ENCODE measurements around the gene CEP152. TPM values are rescaled to one million over a fixed set of nuclear protein-coding genes. Genes with fewer than 3 reads are reported as not detected.

Gene CEP152
- total RNA-seq, 1 experiment from 2014 or later = 24.6 TPM

- no peak for DNase-seq
- no peak for TF ChIP-seq CTCF (conservative IDR thresholded peaks at IDR 0.05)
- TF ChIP-seq EZH2 (IDR thresholded peaks at IDR 0.05; ENCODE audit: low read depth) = no peak
- H3K4me1 ChIP-seq (replicated peaks; ENCODE audit: insufficient read depth) = no peaks in the 10 kb centered on the region
- H4K20me1 ChIP-seq (ENCODE audit: insufficient read depth) = no peaks in the 10 kb centered on the region
- no peak overlapping the region for H3K4me3 ChIP-seq
- no peak overlapping the region for H3K27ac ChIP-seq
- H3K9me3 ChIP-seq (ENCODE audit: insufficient read depth, low read depth) = no peaks in the 10 kb centered on the region
- ChIA-PET POLR2A (ENCODE audit: unreplicated experiment) (no interaction called here), CTCF (interaction anchor here (0.7 to 0.8 kb wide), 2 partner anchors 9 to 30 kb away, joined by 8 to 10 read pairs; partner anchors contain the start of gene CEP152)
- H3K9me2 ChIP-seq (ENCODE audit: insufficient read depth) = no peaks in the 10 kb centered on the region
- no peaks in the 10 kb centered on the region for H3F3A ChIP-seq (ENCODE audit: insufficient read depth, low read depth)
- H3K27me3 ChIP-seq (ENCODE audit: insufficient read depth, low read depth) = no peaks in the 10 kb centered on the region
- intact Hi-C loops (cut with micrococcal nuclease; ENCODE audit: unreplicated experiment) = loop anchor here (10.0 kb wide), 1 partner anchor 157 kb away; the partner anchor contains the start of gene FBN1
- H3K36me3 ChIP-seq (ENCODE audit: low read depth) = 0 out of 2 replicates have a peak, but pooled peaks cover 3% of the 10 kb centered on the region
- no peak overlapping the region for H3K4me2 ChIP-seq
- no peak overlapping the region for H2AFZ ChIP-seq
- H3K79me2 ChIP-seq (ENCODE audit: low read depth) = peaks cover 35% of the 10 kb centered on the region
- no TSS peak for BruUV-seq (replicated peaks)
Measured at GRCh38 chr15:48802257-48802656, 8.6 kb downstream of the CEP152 start.

- ChIA-PET CTCF (interaction anchor here (0.5 to 1.1 kb wide), 7 partner anchors 10 to 443 kb away, joined by 3 to 10 read pairs (median 3); partner anchors contain the start of gene CEP152), POLR2A (ENCODE audit: unreplicated experiment) (interaction anchor here (0.6 kb wide), 1 partner anchor 354 kb away, joined by 4 read pairs; no protein-coding TSS in a partner anchor)
- Histone ChIP-seq H3K9me2 (ENCODE audit: insufficient read depth) (no peaks in the 10 kb centered on the region), H3K4me2 (no peak overlapping the region), H3K9me3 (ENCODE audit: insufficient read depth, low read depth) (no peaks in the 10 kb centered on the region), H4K20me1 (ENCODE audit: insufficient read depth) (no peaks in the 10 kb centered on the region), H2AFZ (no peak overlapping the region), H3K27me3 (ENCODE audit: insufficient read depth, low read depth) (no peaks in the 10 kb centered on the region), H3K4me1 (replicated peaks; ENCODE audit: insufficient read depth) (no peaks in the 10 kb centered on the region), H3K4me3 (no peak overlapping the region), H3F3A (ENCODE audit: insufficient read depth, low read depth) (no peaks in the 10 kb centered on the region), H3K36me3 (ENCODE audit: low read depth) (0 out of 2 replicates have a peak, but pooled peaks cover 3% of the 10 kb centered on the region), H3K27ac (no peak overlapping the region), H3K79me2 (ENCODE audit: low read depth) (peaks cover 21% of the 10 kb centered on the region)
- TF ChIP-seq CTCF (conservative IDR thresholded peaks at IDR 0.05) (peak; percentile 60), EZH2 (IDR thresholded peaks at IDR 0.05; ENCODE audit: low read depth) (no peak)
- no peak for DNase-seq
- BruUV-seq (replicated peaks) = no TSS peak
- intact Hi-C loops (cut with micrococcal nuclease; ENCODE audit: unreplicated experiment) = loop anchor here (1.0 to 10.0 kb wide), 2 partner anchors 156 to 443 kb away; partner anchors contain the start of gene FBN1
Measured at GRCh38 chr15:48800811-48801455, 9.9 kb downstream of the CEP152 start.

DNA sequence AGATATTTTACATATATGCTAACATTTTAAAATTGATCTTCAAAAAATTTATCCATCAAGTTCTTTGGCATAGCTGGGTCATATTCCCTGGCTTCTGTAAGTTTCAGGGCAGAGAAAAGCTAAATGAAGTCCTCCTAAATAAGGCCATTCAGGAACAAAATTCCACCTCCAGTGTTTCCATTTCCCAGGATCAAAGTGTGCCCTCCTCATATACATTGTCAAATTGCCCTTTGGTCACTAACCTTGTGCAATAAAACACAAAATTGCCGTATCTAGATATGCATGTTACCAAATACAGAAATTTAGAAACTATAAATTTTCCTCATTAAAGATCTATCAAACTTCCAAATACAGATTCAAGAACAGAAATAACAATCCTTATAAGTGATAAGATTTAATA is 10.6 kb downstream of the CEP152 start:
- H4K20me1 ChIP-seq (ENCODE audit: insufficient read depth) = no peaks in the 10 kb centered on the region

More for the DNA sequence above, 10.6 kb downstream of the CEP152 start:
- Histone ChIP-seq H2AFZ (no peak overlapping the region), H3K9me3 (ENCODE audit: insufficient read depth, low read depth) (no peaks in the 10 kb centered on the region), H3K27me3 (ENCODE audit: insufficient read depth, low read depth) (no peaks in the 10 kb centered on the region), H3K4me2 (no peak overlapping the region), H3K79me2 (ENCODE audit: low read depth) (peaks cover 19% of the 10 kb centered on the region), H3K4me3 (no peak overlapping the region), H3F3A (ENCODE audit: insufficient read depth, low read depth) (no peaks in the 10 kb centered on the region), H3K36me3 (ENCODE audit: low read depth) (0 out of 2 replicates have a peak, but pooled peaks cover 3% of the 10 kb centered on the region), H3K9me2 (ENCODE audit: insufficient read depth) (no peaks in the 10 kb centered on the region), H3K4me1 (replicated peaks; ENCODE audit: insufficient read depth) (peaks cover 4% of the 10 kb centered on the region), H3K27ac (no peak overlapping the region)
- TF ChIP-seq EZH2 (IDR thresholded peaks at IDR 0.05; ENCODE audit: low read depth) (no peak), CTCF (conservative IDR thresholded peaks at IDR 0.05) (no peak)
- intact Hi-C loops (cut with micrococcal nuclease; ENCODE audit: unreplicated experiment) = loop anchor here (10.0 kb wide), 1 partner anchor 155 kb away; the partner anchor contains the start of gene FBN1
- no peak for DNase-seq
- BruUV-seq (replicated peaks) = no TSS peak
- ChIA-PET POLR2A (ENCODE audit: unreplicated experiment) (interaction anchor here (0.6 kb wide), 1 partner anchor 434 kb away, joined by 4 read pairs; no protein-coding TSS in a partner anchor), CTCF (no interaction called here)

Data from PC-9 (cell line).